GM18867 (cell line): ENCODE measurements around the gene COX14.
"Not testable (repeated sequence)": the region's sequence is repeated elsewhere in the genome, so short reads cannot be mapped to it uniquely, and the experiment has no call there.

ENCODE experiments used
- ATAC-seq: cut with Tn5 transposase; IDR thresholded peaks from one replicate; pipeline ENCODE4 v1.9.1; 2021; ENCODE audit warnings: mild to moderate bottlenecking, moderate library complexity; ENCODE audit not compliant: unreplicated experiment

COX14 gene

GRCh38 chr12:50151047-50151687 is 39.1 kb downstream of the COX14 start:
- ATAC-seq = no peak

GRCh38 chr12:50154947-50155346 is 42.9 kb downstream of the COX14 start:
- ATAC-seq = not testable (repeated sequence)

- no peak for ATAC-seq
Measured at GRCh38 chr12:50156641-50157040, 44.6 kb downstream of the COX14 start.

- no peak for ATAC-seq
Measured at GRCh38 chr12:50157259-50157658, 45.2 kb downstream of the COX14 start.

DNA sequence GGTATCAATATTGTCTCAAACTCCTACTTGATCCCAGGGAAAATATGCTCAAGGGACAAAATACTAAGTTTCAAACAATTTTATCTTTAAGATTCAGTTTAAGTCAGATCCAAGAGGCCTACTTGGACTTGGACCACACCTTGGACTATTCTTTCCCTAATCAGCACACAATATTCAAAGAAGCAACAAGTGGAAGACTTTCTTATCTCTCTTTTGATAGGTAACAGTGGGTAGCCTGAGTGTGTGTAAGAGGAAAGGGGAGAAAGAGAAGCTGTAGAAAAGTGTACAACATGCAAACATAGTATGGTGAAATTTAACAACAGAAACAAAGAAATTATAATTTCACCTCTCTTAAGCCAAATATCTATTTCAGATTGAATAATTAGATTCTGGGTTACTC is 48.6 kb downstream of the COX14 start:
- ATAC-seq = no peak

DNA sequence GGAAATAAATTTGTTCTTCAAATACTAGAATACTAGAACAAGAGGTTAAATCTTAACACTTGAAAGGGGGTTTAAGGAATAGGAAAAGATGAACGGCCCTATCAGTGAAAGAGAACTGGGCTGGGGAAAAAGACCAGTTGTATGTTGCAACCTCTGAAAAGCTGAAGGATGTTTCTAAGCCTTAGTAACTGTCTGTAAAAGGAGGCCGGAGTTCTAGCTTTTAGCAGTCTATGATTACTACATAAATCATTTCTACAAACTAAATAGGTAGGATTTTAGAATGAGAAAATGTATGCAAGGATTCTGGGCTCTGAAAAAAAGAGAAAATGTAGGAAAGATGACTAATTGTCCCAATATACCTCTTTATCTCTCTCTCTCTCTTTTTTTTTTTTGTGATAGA is 50.2 kb downstream of the COX14 start:
- ATAC-seq = no peak

GRCh38 chr12:50164963-50165362 is 52.9 kb downstream of the COX14 start:
- ATAC-seq = no peak

GRCh38 chr12:50166799-50167048 is 54.7 kb downstream of the COX14 start:
- peak; percentile 28 for ATAC-seq

DNA sequence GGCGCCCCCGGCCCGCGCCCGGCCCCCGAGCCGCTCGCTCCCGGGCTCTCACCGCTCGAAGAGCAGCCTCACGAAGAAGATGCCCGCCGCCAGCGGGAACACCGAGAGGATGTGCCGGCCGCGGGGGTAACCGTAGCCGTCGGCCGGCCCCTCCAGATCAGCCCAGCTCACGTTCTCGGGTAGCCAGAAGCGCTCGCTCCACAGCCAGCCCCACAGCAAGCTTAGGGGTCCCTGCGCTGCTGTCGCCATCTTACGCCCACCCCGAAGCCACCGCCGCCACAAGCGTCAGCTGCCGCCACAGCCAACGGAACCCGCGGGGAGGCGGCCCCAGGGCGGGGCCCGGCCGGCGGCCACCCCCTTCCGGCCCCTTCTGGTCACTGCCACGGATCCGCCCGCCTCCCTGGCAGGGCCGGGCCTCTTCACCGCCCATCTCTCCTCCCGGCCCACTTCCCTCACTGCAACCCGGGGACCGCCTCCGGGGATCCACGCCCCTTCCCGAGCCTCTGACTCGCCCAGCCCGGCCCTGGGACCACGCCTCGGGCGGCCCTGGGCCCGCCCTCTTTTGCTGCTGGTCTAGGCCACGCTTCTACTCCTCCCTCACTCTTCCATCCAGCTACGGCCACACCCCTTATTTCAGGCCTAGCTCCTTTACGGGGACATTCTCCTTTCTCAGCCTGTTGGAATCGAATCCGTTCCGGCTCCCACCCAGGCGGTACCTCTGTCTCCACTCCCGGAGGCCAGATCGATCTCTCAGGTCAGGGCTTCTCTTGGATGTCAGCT is 55.2 kb downstream of the COX14 start, which contains the start of gene CERS5:
TSS of gene CERS5 (minus strand) at position 321 of the 780 bp plus-strand sequence. CDS start at position 249, 72 bp downstream.
- peak; percentile 96 for ATAC-seq
